K562 (cell line): Measurements from ENCODE around the gene ABHD16A. TPM values are rescaled to one million over a fixed set of nuclear protein-coding genes. Genes with fewer than 3 reads are reported as not detected.
A peak's percentile ranks its signal among the peaks of the same experiment; 100 is the strongest.

Experiments used
- ATAC-seq: fragments of 200-7000 bp; cut with Tn5 transposase; 3 replicates; pipeline ENCODE4 v1.9.1; 2020; ENCODE audit warnings: moderate library complexity
- BruUV-seq: library from RNA; stranded (reverse); fragments of 400-500 nt; replicated peaks from 2 replicates; lab custom pipeline; 2021; lab: Mats Ljungman, UMichigan
- CTCF ChIA-PET: fragments of 300-600 bp; formaldehyde crosslinking; extraction: SDS; loops from one replicate; lab custom pipeline; 2021; ENCODE audit warnings: low intra/inter-chr PET ratio; lab: Yijun Ruan, JAX
- POLR2A ChIA-PET: fragments of 300-600, 350-650 bp; sonication (Branson Sonifier 250); formaldehyde crosslinking; extraction: SDS; loops from one replicate; lab custom pipeline; 2021; ENCODE audit warnings: antibody characterized with exemption, inconsistent platforms; lab: Yijun Ruan, JAX
- DNase-seq, 4 experiments: peaks; one replicate each; pipeline versions ENCODE4 v3.0.0 to v3.0.0-alpha.2; 2011 to 2018; ENCODE audit warnings: low spot score in 3 of 4, mixed read lengths in 3 of 4; ENCODE audit errors: extremely low read depth in 1 of 4
- FAIRE-seq: peaks from 2 replicates; lab custom pipeline; 2011; peaks lifted over from hg19 to GRCh38; lab: Jason Lieb, UNC
- H2AFZ ChIP-seq: 2 replicates; pipeline ENCODE4 v1.6.0; 2011; ENCODE audit warnings: low read depth, low read length, control low read depth, inconsistent platforms
- H3K27ac ChIP-seq: fragments of 200-600 bp; 3 replicates; pipeline ENCODE4 v1.8.0; 2011; ENCODE audit warnings: low read depth, mild to moderate bottlenecking, control low read depth, inconsistent platforms, low read length, moderate library complexity, mixed read lengths; ENCODE audit errors: extremely low read depth
- H3K27me3 ChIP-seq, 2 experiments: fragments of 300-600 bp in 1 of 2; 2 replicates in 1 of 2; 3 replicates in 1 of 2; pipeline versions ENCODE4 v1.6.0 to v1.8.0; 2011; ENCODE audit warnings: inconsistent platforms in 2 of 2, low read length in 2 of 2, mild to moderate bottlenecking in 1 of 2, mixed read lengths in 1 of 2, moderate library complexity in 1 of 2; ENCODE audit not compliant: control insufficient read depth in 2 of 2, insufficient read depth in 2 of 2
- H3K36me3 ChIP-seq: fragments of 300-600 bp; 3 replicates; pipeline ENCODE4 v1.8.0; 2011; ENCODE audit warnings: mild to moderate bottlenecking, low read length, inconsistent platforms; ENCODE audit not compliant: control insufficient read depth, insufficient read depth
- H3K4me1 ChIP-seq, 2 experiments: fragments of 200-600 bp in 1 of 2; replicated peaks in 1 of 2; 2 replicates in 1 of 2; 3 replicates in 1 of 2; pipeline versions ENCODE4 v1.5.1 to v1.8.0; 2011; ENCODE audit warnings: inconsistent platforms in 2 of 2, low read length in 2 of 2, mild to moderate bottlenecking in 1 of 2, mixed read lengths in 1 of 2, moderate library complexity in 1 of 2; ENCODE audit not compliant: control insufficient read depth in 2 of 2, insufficient read depth in 2 of 2
- H3K4me2 ChIP-seq: 2 replicates; pipeline ENCODE4 v1.6.1; 2011; ENCODE audit warnings: low read length, control low read depth, inconsistent platforms, mixed read lengths; ENCODE audit not compliant: insufficient read depth
- H3K4me3 ChIP-seq: fragments of 200-600 bp; sonication (generic), shearing (Covaris generic); 2 replicates; pipeline ENCODE4 v1.5.1; 2016; ENCODE audit warnings: control low read depth, inconsistent platforms
- H3K79me2 ChIP-seq: fragments of 200-600 bp; 3 replicates; pipeline ENCODE4 v1.8.0; 2011; ENCODE audit warnings: low read length, inconsistent platforms; ENCODE audit not compliant: control insufficient read depth, insufficient read depth
- H3K9ac ChIP-seq, 2 experiments: 2 replicates each; pipeline versions ENCODE4 v1.6.0 to v1.6.1; 2011; ENCODE audit warnings: low read depth in 2 of 2, low read length in 2 of 2, control low read depth in 1 of 2, inconsistent platforms in 1 of 2, mild to moderate bottlenecking in 1 of 2, mixed read lengths in 1 of 2; ENCODE audit not compliant: insufficient read depth in 1 of 2
- H3K9me1 ChIP-seq: one replicate; pipeline ENCODE4 v1.6.0; 2011; ENCODE audit warnings: inconsistent platforms, mild to moderate bottlenecking, low read length, moderate library complexity; ENCODE audit not compliant: control insufficient read depth, insufficient read depth
- H3K9me3 ChIP-seq: replicated peaks from 2 replicates; pipeline ENCODE4 v1.5.1; 2011; ENCODE audit warnings: low read depth, low read length, inconsistent platforms; ENCODE audit not compliant: control insufficient read depth, insufficient read depth
- H4K20me1 ChIP-seq: replicated peaks from 2 replicates; pipeline ENCODE4 v1.6.1; 2011; ENCODE audit warnings: low read length, inconsistent platforms, mixed read lengths; ENCODE audit not compliant: control insufficient read depth, insufficient read depth
- WGBS: fragments of 100-300 bp; shearing (Covaris generic); methylation state at CpG from one replicate; pipeline ENCODE4 v1.1.6; 2016; ENCODE audit warnings: low coverage, mixed read lengths; ENCODE audit not compliant: insufficient coverage; ENCODE audit errors: missing lambda C conversion rate; 5-methylcytosine and 5-hydroxymethylcytosine counted together
- in situ Hi-C: fragments of 300-500 bp; cut with MboI; formaldehyde crosslinking; loops from 4 replicates; pipeline ENCODE4 v1.15.0; 2018; ENCODE audit warnings: inconsistent platforms, mixed read lengths
- intact Hi-C: fragments of 100-400 bp; cut with micrococcal nuclease; formaldehyde crosslinking; loops from 2 replicates; pipeline ENCODE4 v1.14.2; 2022
- polyA plus RNA-seq, 8 experiments: library from polyadenylated mRNA; depleted of rRNA in 4 of 8; stranded (reverse) in 5 of 8; unstranded in 3 of 8; fragments of >200 nt; fragmentation: Nextera tagmentation in 2 of 8; fragmentation: Illumina TruSeq in 1 of 8; extraction: Ambion mirVana in 2 of 8; extraction: Trizol in 1 of 8; gene quantifications; 2 replicates each; pipeline versions ENCODE4 v1.2.1 to v1.2.3, GENCODE V29; 2011 to 2014; ENCODE audit warnings: inconsistent platforms in 1 of 8, missing spikeins in 1 of 8
- total RNA-seq, 7 experiments: library from RNA; depleted of rRNA in 6 of 7; stranded (reverse); fragments of >200 nt in 6 of 7; fragmentation: Illumina TruSeq in 2 of 7; extraction: Trizol in 2 of 7; gene quantifications; 2 replicates each; pipeline versions ENCODE4 v1.2.1 to v1.2.3, GENCODE V29; 2011 to 2021; ENCODE audit warnings: low replicate concordance in 1 of 7
- TF ChIP-seq, protein P1 (sequence below): sonication (generic); formaldehyde crosslinking; IDR thresholded peaks from 2 replicates; pipeline ENCODE4 v1.8.0; 2022; ENCODE audit warnings: mild to moderate bottlenecking, missing genetic modification reagents, borderline replicate concordance
- TF ChIP-seq, protein P2 (sequence below), 2 experiments: fragments of 450-650 bp; IDR thresholded peaks; 2 replicates each; pipeline ENCODE4 v1.6.1; 2018; ENCODE audit warnings: mild to moderate bottlenecking in 2 of 2, low read depth in 1 of 2; ENCODE audit not compliant: partially characterized antibody in 2 of 2
- TF ChIP-seq, protein P3 (sequence below): fragments of 450-650 bp; formaldehyde crosslinking; conservative IDR thresholded peaks from 2 replicates; pipeline ENCODE4 v1.4.0; 2022; ENCODE audit warnings: mild to moderate bottlenecking, missing genetic modification characterization

Gene ABHD16A
- total and polyA plus RNA-seq, 9 of the 15 experiments (the other 6 are each of a cell fraction or from before 2014, with no cell fraction given) = 25.8 to 120 (median 81.6) TPM

DNA sequence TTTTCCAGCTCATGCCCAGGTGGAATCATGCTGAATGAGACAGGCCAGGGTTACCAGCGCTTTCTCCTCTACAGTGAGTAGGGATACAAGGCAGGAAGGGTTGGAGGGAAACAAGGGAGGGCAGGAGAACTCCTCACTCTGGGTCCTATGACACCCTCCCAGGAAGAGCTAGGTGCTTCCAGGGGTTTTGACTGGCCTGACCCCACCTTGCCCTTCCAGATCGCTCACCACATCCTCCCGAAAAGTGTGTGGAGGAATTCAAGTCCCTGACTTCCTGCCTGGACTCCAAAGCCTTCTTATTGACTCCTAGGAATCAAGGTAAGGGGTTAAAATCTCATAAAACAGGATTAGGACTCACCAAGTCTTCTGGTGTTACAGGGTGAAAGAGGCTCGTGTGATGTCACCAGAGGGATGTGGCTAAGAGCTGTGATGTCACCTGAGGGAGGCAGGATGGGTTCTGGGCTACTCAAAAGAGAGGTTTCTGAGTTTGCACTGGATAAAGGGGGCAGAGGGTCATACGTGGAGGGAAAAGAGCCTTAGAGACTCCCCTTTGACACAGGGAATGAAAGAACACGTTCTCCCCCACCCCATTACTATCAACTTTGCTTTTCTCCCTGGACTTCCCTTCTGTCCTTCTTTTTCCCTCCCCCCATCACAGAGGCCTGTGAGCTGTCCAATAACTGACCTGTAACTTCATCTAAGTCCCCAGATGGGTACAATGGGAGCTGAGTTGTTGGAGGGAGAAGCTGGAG lies 45.5 kb downstream of the ABHD16A start:
- H3K27me3 ChIP-seq = no peaks in the 10 kb centered on the region
- TF ChIP-seq, protein P1, sequence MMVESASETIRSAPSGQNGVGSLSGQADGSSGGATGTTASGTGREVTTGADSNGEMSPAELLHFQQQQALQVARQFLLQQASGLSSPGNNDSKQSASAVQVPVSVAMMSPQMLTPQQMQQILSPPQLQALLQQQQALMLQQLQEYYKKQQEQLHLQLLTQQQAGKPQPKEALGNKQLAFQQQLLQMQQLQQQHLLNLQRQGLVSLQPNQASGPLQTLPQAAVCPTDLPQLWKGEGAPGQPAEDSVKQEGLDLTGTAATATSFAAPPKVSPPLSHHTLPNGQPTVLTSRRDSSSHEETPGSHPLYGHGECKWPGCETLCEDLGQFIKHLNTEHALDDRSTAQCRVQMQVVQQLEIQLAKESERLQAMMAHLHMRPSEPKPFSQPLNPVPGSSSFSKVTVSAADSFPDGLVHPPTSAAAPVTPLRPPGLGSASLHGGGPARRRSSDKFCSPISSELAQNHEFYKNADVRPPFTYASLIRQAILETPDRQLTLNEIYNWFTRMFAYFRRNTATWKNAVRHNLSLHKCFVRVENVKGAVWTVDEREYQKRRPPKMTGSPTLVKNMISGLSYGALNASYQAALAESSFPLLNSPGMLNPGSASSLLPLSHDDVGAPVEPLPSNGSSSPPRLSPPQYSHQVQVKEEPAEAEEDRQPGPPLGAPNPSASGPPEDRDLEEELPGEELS (CRISPR knock-in tag) = peak; percentile 46; the same call in 1 of the 2 replicates
- TF ChIP-seq, protein P2, sequence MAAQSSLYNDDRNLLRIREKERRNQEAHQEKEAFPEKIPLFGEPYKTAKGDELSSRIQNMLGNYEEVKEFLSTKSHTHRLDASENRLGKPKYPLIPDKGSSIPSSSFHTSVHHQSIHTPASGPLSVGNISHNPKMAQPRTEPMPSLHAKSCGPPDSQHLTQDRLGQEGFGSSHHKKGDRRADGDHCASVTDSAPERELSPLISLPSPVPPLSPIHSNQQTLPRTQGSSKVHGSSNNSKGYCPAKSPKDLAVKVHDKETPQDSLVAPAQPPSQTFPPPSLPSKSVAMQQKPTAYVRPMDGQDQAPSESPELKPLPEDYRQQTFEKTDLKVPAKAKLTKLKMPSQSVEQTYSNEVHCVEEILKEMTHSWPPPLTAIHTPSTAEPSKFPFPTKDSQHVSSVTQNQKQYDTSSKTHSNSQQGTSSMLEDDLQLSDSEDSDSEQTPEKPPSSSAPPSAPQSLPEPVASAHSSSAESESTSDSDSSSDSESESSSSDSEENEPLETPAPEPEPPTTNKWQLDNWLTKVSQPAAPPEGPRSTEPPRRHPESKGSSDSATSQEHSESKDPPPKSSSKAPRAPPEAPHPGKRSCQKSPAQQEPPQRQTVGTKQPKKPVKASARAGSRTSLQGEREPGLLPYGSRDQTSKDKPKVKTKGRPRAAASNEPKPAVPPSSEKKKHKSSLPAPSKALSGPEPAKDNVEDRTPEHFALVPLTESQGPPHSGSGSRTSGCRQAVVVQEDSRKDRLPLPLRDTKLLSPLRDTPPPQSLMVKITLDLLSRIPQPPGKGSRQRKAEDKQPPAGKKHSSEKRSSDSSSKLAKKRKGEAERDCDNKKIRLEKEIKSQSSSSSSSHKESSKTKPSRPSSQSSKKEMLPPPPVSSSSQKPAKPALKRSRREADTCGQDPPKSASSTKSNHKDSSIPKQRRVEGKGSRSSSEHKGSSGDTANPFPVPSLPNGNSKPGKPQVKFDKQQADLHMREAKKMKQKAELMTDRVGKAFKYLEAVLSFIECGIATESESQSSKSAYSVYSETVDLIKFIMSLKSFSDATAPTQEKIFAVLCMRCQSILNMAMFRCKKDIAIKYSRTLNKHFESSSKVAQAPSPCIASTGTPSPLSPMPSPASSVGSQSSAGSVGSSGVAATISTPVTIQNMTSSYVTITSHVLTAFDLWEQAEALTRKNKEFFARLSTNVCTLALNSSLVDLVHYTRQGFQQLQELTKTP (IDR thresholded peaks at IDR 0.05; ENCODE audit: low read depth in 1 of 2, partially characterized antibody in 2 of 2) = peak in 1 of 2 experiments; percentile 21
- TF ChIP-seq, protein P3, sequence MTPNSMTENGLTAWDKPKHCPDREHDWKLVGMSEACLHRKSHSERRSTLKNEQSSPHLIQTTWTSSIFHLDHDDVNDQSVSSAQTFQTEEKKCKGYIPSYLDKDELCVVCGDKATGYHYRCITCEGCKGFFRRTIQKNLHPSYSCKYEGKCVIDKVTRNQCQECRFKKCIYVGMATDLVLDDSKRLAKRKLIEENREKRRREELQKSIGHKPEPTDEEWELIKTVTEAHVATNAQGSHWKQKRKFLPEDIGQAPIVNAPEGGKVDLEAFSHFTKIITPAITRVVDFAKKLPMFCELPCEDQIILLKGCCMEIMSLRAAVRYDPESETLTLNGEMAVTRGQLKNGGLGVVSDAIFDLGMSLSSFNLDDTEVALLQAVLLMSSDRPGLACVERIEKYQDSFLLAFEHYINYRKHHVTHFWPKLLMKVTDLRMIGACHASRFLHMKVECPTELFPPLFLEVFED (CRISPR knock-in tag) = 0 out of 2 replicates have a peak, but pooled peaks have one; percentile 12

More for the DNA sequence above, 45.5 kb downstream of the ABHD16A start:
- H3K79me2 ChIP-seq = peaks cover 78% of the 10 kb centered on the region
- in situ Hi-C loops = no loop called here
- BruUV-seq = no TSS peak
- no peak overlapping the region for H2AFZ ChIP-seq
- H3K4me1 ChIP-seq = peaks cover 41 to 56% of the 10 kb centered on the region in 2 experiments
- POLR2A ChIA-PET = interaction anchor here (0.6 to 9.8 kb wide), 16 partner anchors 10 to 245 kb away, joined by 3 to 182 read pairs (median 4); partner anchors contain the start of genes CLIC1, DDAH2, LSM2 and LY6G5B
- 55% methylated on average over 6 of the region's 6 CpGs for WGBS
- intact Hi-C loops = no loop called here
- peak overlapping the region; percentile 80 to 89; a peak in 3 of 4 replicates for H3K9ac ChIP-seq
- no peaks in the 10 kb centered on the region for H3K9me1 ChIP-seq
- CTCF ChIA-PET = no interaction called here
- peaks cover 50% of the 10 kb centered on the region for H3K36me3 ChIP-seq
- FAIRE-seq (no peak), DNase-seq (peak in 2 of 4 experiments; percentile 66 to 69), ATAC-seq (no peak)
- no peaks in the 10 kb centered on the region for H3K9me3 ChIP-seq
- H3K4me2 ChIP-seq = peak overlapping the region; percentile 54
- peak overlapping the region; percentile 80; the same call in 1 of the 3 replicates for H3K27ac ChIP-seq
- H4K20me1 ChIP-seq = peaks cover 8% of the 10 kb centered on the region; the same call in 1 of the 2 replicates
- H3K4me3 ChIP-seq = no peak overlapping the region
